AG09319 (cell line): ENCODE data around the gene CACNA2D1.

ENCODE experiments used
- DNase-seq: peaks from one replicate; pipeline ENCODE4 v3.0.0-alpha.2; 2010; ENCODE audit warnings: low read depth; ENCODE audit errors: extremely low read depth
- TF ChIP-seq, protein P1 (sequence below): IDR thresholded peaks from 2 replicates; pipeline ENCODE4 v1.5.1; 2011; ENCODE audit warnings: low read depth, mild to moderate bottlenecking, inconsistent platforms, low read length, moderate library complexity

The CACNA2D1 gene

GRCh38 chr7:82313269-82313668 lies 130.3 kb downstream of the CACNA2D1 start:
- DNase-seq = no peak

DNA sequence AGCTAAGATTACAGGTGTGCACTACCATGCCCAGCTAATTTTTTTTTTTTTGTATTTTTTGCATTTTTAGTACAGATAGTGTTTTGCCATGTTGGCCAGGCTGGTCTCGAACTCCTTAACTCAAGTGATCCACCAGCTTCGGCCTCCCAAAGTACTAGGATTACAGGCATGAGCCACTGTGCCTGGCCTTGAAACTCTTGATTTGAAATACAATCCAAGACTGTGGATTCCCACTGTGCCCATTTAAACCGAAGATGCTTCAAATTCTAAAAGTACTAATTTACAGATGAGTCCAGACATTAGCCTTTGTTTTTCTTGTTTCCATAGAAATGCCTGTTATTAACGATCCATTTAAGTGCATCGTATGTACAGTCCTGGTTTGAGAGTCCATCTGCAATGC lies 130.9 kb downstream of the CACNA2D1 start:
- TF ChIP-seq, protein P1, sequence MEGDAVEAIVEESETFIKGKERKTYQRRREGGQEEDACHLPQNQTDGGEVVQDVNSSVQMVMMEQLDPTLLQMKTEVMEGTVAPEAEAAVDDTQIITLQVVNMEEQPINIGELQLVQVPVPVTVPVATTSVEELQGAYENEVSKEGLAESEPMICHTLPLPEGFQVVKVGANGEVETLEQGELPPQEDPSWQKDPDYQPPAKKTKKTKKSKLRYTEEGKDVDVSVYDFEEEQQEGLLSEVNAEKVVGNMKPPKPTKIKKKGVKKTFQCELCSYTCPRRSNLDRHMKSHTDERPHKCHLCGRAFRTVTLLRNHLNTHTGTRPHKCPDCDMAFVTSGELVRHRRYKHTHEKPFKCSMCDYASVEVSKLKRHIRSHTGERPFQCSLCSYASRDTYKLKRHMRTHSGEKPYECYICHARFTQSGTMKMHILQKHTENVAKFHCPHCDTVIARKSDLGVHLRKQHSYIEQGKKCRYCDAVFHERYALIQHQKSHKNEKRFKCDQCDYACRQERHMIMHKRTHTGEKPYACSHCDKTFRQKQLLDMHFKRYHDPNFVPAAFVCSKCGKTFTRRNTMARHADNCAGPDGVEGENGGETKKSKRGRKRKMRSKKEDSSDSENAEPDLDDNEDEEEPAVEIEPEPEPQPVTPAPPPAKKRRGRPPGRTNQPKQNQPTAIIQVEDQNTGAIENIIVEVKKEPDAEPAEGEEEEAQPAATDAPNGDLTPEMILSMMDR = no peak

More at GRCh38 chr7:82313269-82313668, 130.3 kb downstream of the CACNA2D1 start:
- TF ChIP-seq, protein P1 = no peak

DNA sequence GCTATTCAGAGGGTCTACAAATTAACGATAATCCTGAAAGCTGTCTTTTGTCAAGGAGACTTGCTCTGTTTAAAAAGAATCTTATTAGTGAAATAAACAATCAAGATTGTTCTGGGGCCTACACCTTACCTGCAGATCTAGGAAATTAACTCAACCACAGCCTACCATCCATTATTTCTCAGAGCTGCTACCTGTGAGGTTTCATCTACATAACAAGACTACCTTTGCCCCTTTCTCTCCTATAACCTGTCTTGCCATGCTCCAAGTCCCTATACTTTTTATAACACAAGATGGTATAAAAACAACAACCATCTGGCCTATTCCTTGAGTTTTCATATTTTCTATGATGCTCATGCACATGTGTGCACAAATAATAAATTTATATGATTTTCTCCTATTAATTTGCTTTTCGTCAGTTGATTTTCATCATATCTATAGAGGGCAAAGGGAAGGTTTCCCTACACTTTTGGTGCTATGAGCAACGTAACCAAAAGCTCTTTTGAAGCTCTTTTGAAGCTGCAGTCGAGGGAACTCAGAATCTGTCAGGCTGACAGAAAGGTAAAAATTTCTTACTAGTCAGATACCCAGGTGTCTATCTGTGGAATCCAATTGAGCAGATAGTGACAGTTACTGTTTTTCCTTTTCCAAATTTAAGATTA lies 138.1 kb downstream of the CACNA2D1 start:
- TF ChIP-seq, protein P1 = no peak
- DNase-seq = no peak

More for the DNA sequence above, 130.9 kb downstream of the CACNA2D1 start:
- DNase-seq = no peak

- TF ChIP-seq, protein P1 = no peak
- DNase-seq = no peak
These were observed 148.7 kb downstream of the CACNA2D1 start for GRCh38 chr7:82294865-82295264.

DNA sequence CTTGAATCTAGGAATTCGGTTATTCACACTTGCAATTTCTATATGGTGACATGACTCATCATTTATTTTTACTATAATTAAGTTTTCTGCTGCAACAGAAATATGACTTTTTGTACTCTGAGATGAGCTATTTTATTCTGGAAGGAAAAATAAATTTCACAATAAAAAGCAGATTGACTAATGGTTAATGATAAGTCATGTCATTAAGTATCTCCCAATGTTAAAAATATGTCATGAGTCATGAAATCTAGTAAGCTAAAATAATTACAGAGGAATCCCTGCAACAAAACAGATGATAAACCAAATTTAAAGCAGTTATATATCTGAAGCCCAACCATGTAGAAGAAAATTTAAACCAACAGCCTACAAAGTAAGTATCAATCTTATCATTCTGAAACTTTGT lies 149.2 kb downstream of the CACNA2D1 start:
- TF ChIP-seq, protein P1 = no peak
- no peak for DNase-seq

GRCh38 chr7:82293467-82293866 lies 150.1 kb downstream of the CACNA2D1 start:
- DNase-seq = no peak
- TF ChIP-seq, protein P1 = no peak

DNA sequence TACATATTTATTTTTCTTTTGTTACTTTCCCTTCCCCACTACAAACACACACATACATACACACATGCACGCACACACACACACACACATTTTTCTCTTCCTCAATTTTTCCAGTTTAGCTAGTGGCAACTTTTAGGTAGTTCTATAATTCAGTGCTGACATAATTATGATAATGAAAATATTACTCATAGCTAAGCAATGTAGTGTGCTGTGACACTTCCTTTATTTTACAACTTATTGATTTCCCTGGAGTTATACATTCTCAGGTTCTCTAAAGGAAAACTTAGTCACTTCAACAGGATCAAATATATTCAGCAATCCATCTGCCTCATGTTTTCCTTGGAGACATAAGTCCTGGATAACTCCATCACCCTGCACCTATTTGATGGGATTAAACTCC lies 151.6 kb downstream of the CACNA2D1 start:
- DNase-seq = no peak
- TF ChIP-seq, protein P1 = no peak
